ENCODE data around the gene PAGE4.

GRCh38 chrX:49880668-49881067, 51.6 kb downstream of the PAGE4 start:
- TF ChIP-seq ATF3 (IDR thresholded peaks at IDR 0.05) (no peak), SP1 (IDR thresholded peaks at IDR 0.05) (no peak)
